Caco-2 (cell line): ENCODE measurements around the gene GDPD1. TPM values are rescaled to one million over a fixed set of nuclear protein-coding genes. Genes with fewer than 3 reads are reported as not detected.

Source experiments
- BruUV-seq: library from RNA; stranded (reverse); fragments of 400-500 nt; replicated peaks from 2 replicates; lab custom pipeline; 2021; lab: Mats Ljungman, UMichigan
- CTCF ChIA-PET: fragments of 300-600 bp; sonication (Branson Sonifier 250); formaldehyde crosslinking; loops from one replicate; lab custom pipeline; 2022; ENCODE audit warnings: antibody characterized with exemption; lab: Charles Lee
- POLR2A ChIA-PET: fragments of 300-600 bp; sonication (Branson Sonifier 250); formaldehyde crosslinking; loops from one replicate; lab custom pipeline; 2022; ENCODE audit warnings: antibody characterized with exemption; lab: Charles Lee
- DNase-seq, 2 experiments: peaks; one replicate each; pipeline versions ENCODE4 v3.0.0 to v3.0.0-alpha.2; 2020 to 2022
- H3K27me3 ChIP-seq: replicated peaks from 2 replicates; pipeline ENCODE4 v1.6.0; 2011; ENCODE audit warnings: low read length; ENCODE audit not compliant: control insufficient read depth, insufficient read depth
- H3K36me3 ChIP-seq: 2 replicates; pipeline ENCODE4 v1.5.1; 2011; ENCODE audit warnings: low read length; ENCODE audit not compliant: control insufficient read depth, insufficient read depth
- H3K4me1 ChIP-seq: fragments of 250-450 bp; sonication (Bioruptor Pico); 2 replicates; pipeline ENCODE4 v1.5.1; 2020; ENCODE audit warnings: mild to moderate bottlenecking
- H3K4me3 ChIP-seq: 2 replicates; pipeline ENCODE4 v1.5.1; 2011; ENCODE audit warnings: low read depth, mild to moderate bottlenecking, control low read depth, low read length
- H3K9me3 ChIP-seq: fragments of 250-450 bp; sonication (Bioruptor Pico); 2 replicates; pipeline ENCODE4 v1.5.1; 2020; ENCODE audit warnings: mild to moderate bottlenecking, moderate library complexity
- H3K27ac Mint-ChIP-seq: one replicate; pipeline ENCODE4 v1.8.0; 2022; ENCODE audit warnings: mixed read lengths; ENCODE audit not compliant: unreplicated experiment
- H3K27me3 Mint-ChIP-seq: one replicate; pipeline ENCODE4 v1.8.0; 2022; ENCODE audit warnings: mixed read lengths; ENCODE audit not compliant: insufficient read depth, unreplicated experiment
- H3K36me3 Mint-ChIP-seq: one replicate; pipeline ENCODE4 v1.8.0; 2022; ENCODE audit warnings: mild to moderate bottlenecking, mixed read lengths; ENCODE audit not compliant: insufficient read depth, unreplicated experiment
- H3K4me1 Mint-ChIP-seq: one replicate; pipeline ENCODE4 v1.8.0; 2022; ENCODE audit warnings: low read depth, mixed read lengths; ENCODE audit not compliant: unreplicated experiment
- H3K4me3 Mint-ChIP-seq: one replicate; pipeline ENCODE4 v1.8.0; 2022; ENCODE audit warnings: mild to moderate bottlenecking, moderate library complexity, mixed read lengths; ENCODE audit not compliant: unreplicated experiment
- H3K9me3 Mint-ChIP-seq: one replicate; pipeline ENCODE4 v1.8.0; 2022; ENCODE audit warnings: mixed read lengths; ENCODE audit not compliant: unreplicated experiment
- CTCF ChIP-seq, 2 experiments: fragments of 200-600 bp in 1 of 2; IDR thresholded peaks; 1 replicate in 1 of 2; 2 replicates in 1 of 2; pipeline versions ENCODE4 v1.5.1 to v1.8.0; 2011 to 2022; ENCODE audit warnings: antibody characterized with exemption in 1 of 2, control low read depth in 1 of 2, inconsistent platforms in 1 of 2, low read depth in 1 of 2, low read length in 1 of 2, mild to moderate bottlenecking in 1 of 2, moderate library complexity in 1 of 2; ENCODE audit not compliant: insufficient read depth in 1 of 2, severe bottlenecking in 1 of 2, unreplicated experiment in 1 of 2
- intact Hi-C: fragments of 100-400 bp; cut with micrococcal nuclease; formaldehyde crosslinking; loops from one replicate; pipeline ENCODE4 v1.10.0; 2022; ENCODE audit not compliant: unreplicated experiment
- total RNA-seq: library from RNA; stranded (reverse); gene quantifications from 2 replicates; pipeline ENCODE4 v1.2.3, GENCODE V29; 2022

GDPD1 gene
- total RNA-seq, 1 experiment from 2014 or later, result 1.2 TPM

GRCh38 chr17:59244081-59244480 lies 23.8 kb downstream of the GDPD1 start:
- no peak overlapping the region for H3K27ac Mint-ChIP-seq
- no peaks in the 10 kb centered on the region for H3K4me1 ChIP-seq
- no peaks in the 10 kb centered on the region for H3K36me3 Mint-ChIP-seq
- no peaks in the 10 kb centered on the region for H3K4me1 Mint-ChIP-seq
- intact Hi-C loops, result no loop called here
- H3K27me3 Mint-ChIP-seq, result peaks cover 3% of the 10 kb centered on the region
- no peaks in the 10 kb centered on the region for H3K27me3 ChIP-seq
- POLR2A ChIA-PET, result no interaction called here
- H3K4me3 ChIP-seq, result no peak overlapping the region
- H3K9me3 Mint-ChIP-seq, result no peaks in the 10 kb centered on the region
- BruUV-seq, result no TSS peak
- no peaks in the 10 kb centered on the region for H3K9me3 ChIP-seq
- CTCF ChIA-PET, result no interaction called here
- TF ChIP-seq CTCF (IDR thresholded peaks at IDR 0.05; ENCODE audit: insufficient read depth in 1 of 2, low read depth in 1 of 2, low read length in 1 of 2, severe bottlenecking in 1 of 2, unreplicated experiment in 1 of 2), result no peak
- no peaks in the 10 kb centered on the region for H3K36me3 ChIP-seq
- DNase-seq, result no peak
- H3K4me3 Mint-ChIP-seq, result no peak overlapping the region

GRCh38 chr17:59254742-59255141 lies 34.4 kb downstream of the GDPD1 start:
- H3K27me3 ChIP-seq, result no peaks in the 10 kb centered on the region
- Mint-ChIP-seq H3K27me3 (no peaks in the 10 kb centered on the region), H3K36me3 (no peaks in the 10 kb centered on the region), H3K4me1 (peaks cover 6% of the 10 kb centered on the region), H3K27ac (no peak overlapping the region), H3K4me3 (no peak overlapping the region), H3K9me3 (no peaks in the 10 kb centered on the region)
- H3K9me3 ChIP-seq, result no peaks in the 10 kb centered on the region
- TF ChIP-seq CTCF (IDR thresholded peaks at IDR 0.05; ENCODE audit: insufficient read depth in 1 of 2, low read depth in 1 of 2, low read length in 1 of 2, severe bottlenecking in 1 of 2, unreplicated experiment in 1 of 2), result no peak
- H3K4me3 ChIP-seq, result no peak overlapping the region
- DNase-seq, result peak in 1 of 2 experiments; percentile 7
- no TSS peak for BruUV-seq
- H3K36me3 ChIP-seq, result no peaks in the 10 kb centered on the region
- CTCF ChIA-PET, result no interaction called here
- POLR2A ChIA-PET, result no interaction called here
- intact Hi-C loops, result no loop called here
- no peaks in the 10 kb centered on the region for H3K4me1 ChIP-seq

GRCh38 chr17:59257101-59257500 lies 36.8 kb downstream of the GDPD1 start:
- no peaks in the 10 kb centered on the region for H3K9me3 ChIP-seq
- no peaks in the 10 kb centered on the region for H3K9me3 Mint-ChIP-seq
- no peaks in the 10 kb centered on the region for H3K4me1 ChIP-seq
- no peaks in the 10 kb centered on the region for H3K36me3 Mint-ChIP-seq
- intact Hi-C loops, result no loop called here
- CTCF ChIA-PET, result no interaction called here
- POLR2A ChIA-PET, result no interaction called here
- no peak overlapping the region for H3K4me3 Mint-ChIP-seq
- no peak overlapping the region for H3K4me3 ChIP-seq
- BruUV-seq, result no TSS peak
- H3K27ac Mint-ChIP-seq, result no peak overlapping the region
- H3K27me3 ChIP-seq, result no peaks in the 10 kb centered on the region
- peaks cover 6% of the 10 kb centered on the region for H3K4me1 Mint-ChIP-seq
- H3K36me3 ChIP-seq, result no peaks in the 10 kb centered on the region
- no peak for TF ChIP-seq CTCF (IDR thresholded peaks at IDR 0.05; ENCODE audit: insufficient read depth in 1 of 2, low read depth in 1 of 2, low read length in 1 of 2, severe bottlenecking in 1 of 2, unreplicated experiment in 1 of 2)
- H3K27me3 Mint-ChIP-seq, result no peaks in the 10 kb centered on the region
- no peak for DNase-seq
